IMR-90 (cell line): ENCODE measurements around the gene LIPH. TPM values are rescaled to one million over a fixed set of nuclear protein-coding genes. Genes with fewer than 3 reads are reported as not detected.

ENCODE experiments used
- ATAC-seq: fragments of 200-7000 bp; cut with Tn5 transposase; 2 replicates; pipeline ENCODE4 v1.9.1; 2020; ENCODE audit warnings: low read depth, mild to moderate bottlenecking, moderate library complexity
- BruUV-seq: library from RNA; stranded (reverse); fragments of 400-500 nt; replicated peaks from 2 replicates; lab custom pipeline; 2021; lab: Mats Ljungman, UMichigan
- CTCF ChIA-PET: fragments of 300-600 bp; formaldehyde crosslinking; extraction: SDS; loops from one replicate; lab custom pipeline; 2021; ENCODE audit warnings: antibody characterized with exemption; lab: Yijun Ruan, JAX
- POLR2A ChIA-PET: fragments of 300-600 bp; sonication (Branson Sonifier 250); formaldehyde crosslinking; loops from one replicate; lab custom pipeline; 2022; ENCODE audit warnings: antibody characterized with exemption; ENCODE audit not compliant: unreplicated experiment; lab: Charles Lee
- DNase-seq: peaks from one replicate; pipeline ENCODE4 v3.0.0; 2013
- H2AFZ ChIP-seq: replicated peaks from 2 replicates; pipeline ENCODE3; 2013; ENCODE audit warnings: low read length, mild to moderate bottlenecking; ENCODE audit not compliant: poor library complexity
- H2AK5ac ChIP-seq: 2 replicates; pipeline ENCODE4 v1.6.1; 2013; ENCODE audit warnings: low read depth, low read length, inconsistent platforms
- H2AK9ac ChIP-seq: replicated peaks from 2 replicates; pipeline ENCODE3; 2013; ENCODE audit warnings: mild to moderate bottlenecking, low read depth, low read length, moderate library complexity; ENCODE audit not compliant: poor library complexity
- H2BK120ac ChIP-seq: 2 replicates; pipeline ENCODE4 v1.6.1; 2013; ENCODE audit warnings: low read depth, low read length, inconsistent platforms
- H2BK15ac ChIP-seq: 3 replicates; pipeline ENCODE4 v1.6.1; 2013; ENCODE audit warnings: low read depth, low read length, inconsistent platforms
- H2BK20ac ChIP-seq: 2 replicates; pipeline ENCODE4 v1.6.1; 2013; ENCODE audit warnings: low read depth, mild to moderate bottlenecking, inconsistent platforms, low read length, moderate library complexity
- H2BK5ac ChIP-seq: 2 replicates; pipeline ENCODE4 v1.6.1; 2013; ENCODE audit warnings: mild to moderate bottlenecking, low read depth, low read length, inconsistent platforms; ENCODE audit not compliant: poor library complexity, severe bottlenecking
- H3K14ac ChIP-seq: replicated peaks from 2 replicates; pipeline ENCODE4 v1.6.1; 2013; ENCODE audit warnings: low read depth, low read length, inconsistent platforms
- H3K18ac ChIP-seq: 2 replicates; pipeline ENCODE4 v1.6.1; 2013; ENCODE audit warnings: low read depth, low read length, control low read depth
- H3K23ac ChIP-seq: 2 replicates; pipeline ENCODE4 v1.6.1; 2013; ENCODE audit warnings: low read depth, low read length, inconsistent platforms
- H3K27ac ChIP-seq: 2 replicates; pipeline ENCODE4 v1.5.1; 2013; ENCODE audit warnings: mild to moderate bottlenecking, control low read depth, low read length; ENCODE audit not compliant: insufficient read depth
- H3K27me3 ChIP-seq: 2 replicates; pipeline ENCODE4 v1.6.1; 2013; ENCODE audit warnings: low read length; ENCODE audit not compliant: control insufficient read depth, insufficient read depth
- H3K36me3 ChIP-seq: 2 replicates; pipeline ENCODE4 v1.6.1; 2013; ENCODE audit warnings: low read length, mixed read lengths; ENCODE audit not compliant: control insufficient read depth, insufficient read depth
- H3K4ac ChIP-seq: 2 replicates; pipeline ENCODE4 v1.6.1; 2013; ENCODE audit warnings: low read depth, low read length, inconsistent platforms
- H3K4me1 ChIP-seq: 2 replicates; pipeline ENCODE4 v1.6.1; 2013; ENCODE audit warnings: low read length, mixed read lengths; ENCODE audit not compliant: control insufficient read depth, insufficient read depth
- H3K4me2 ChIP-seq: 2 replicates; pipeline ENCODE4 v1.6.1; 2013; ENCODE audit warnings: low read depth, mild to moderate bottlenecking, control low read depth, low read length, moderate library complexity
- H3K4me3 ChIP-seq: 2 replicates; pipeline ENCODE4 v1.5.1; 2013; ENCODE audit warnings: low read depth, mild to moderate bottlenecking, control low read depth, low read length, moderate library complexity; ENCODE audit not compliant: insufficient read depth
- H3K56ac ChIP-seq: 2 replicates; pipeline ENCODE4 v1.6.1; 2013; ENCODE audit warnings: low read length, inconsistent platforms; ENCODE audit not compliant: insufficient read depth; ENCODE audit errors: extremely low read depth
- H3K79me1 ChIP-seq, 2 experiments: 2 replicates each; pipeline ENCODE4 v1.6.1; 2013; ENCODE audit warnings: low read length in 2 of 2, inconsistent platforms in 1 of 2, low read depth in 1 of 2
- H3K9ac ChIP-seq: 2 replicates; pipeline ENCODE4 v1.6.1; 2013; ENCODE audit warnings: low read depth, low read length, control low read depth
- H3K9me1 ChIP-seq: 2 replicates; pipeline ENCODE4 v1.6.1; 2013; ENCODE audit warnings: low read length, inconsistent platforms; ENCODE audit not compliant: insufficient read depth
- H3K9me3 ChIP-seq: 2 replicates; pipeline ENCODE4 v1.6.1; 2013; ENCODE audit warnings: low read length; ENCODE audit not compliant: control insufficient read depth, insufficient read depth
- H4K20me1 ChIP-seq: 2 replicates; pipeline ENCODE4 v1.6.1; 2013; ENCODE audit warnings: low read length, inconsistent platforms; ENCODE audit not compliant: insufficient read depth
- H4K5ac ChIP-seq: 2 replicates; pipeline ENCODE4 v1.6.1; 2013; ENCODE audit warnings: mild to moderate bottlenecking, low read depth, low read length, control low read depth
- H4K8ac ChIP-seq, 2 experiments: 2 replicates each; pipeline ENCODE4 v1.6.1; 2013; ENCODE audit warnings: low read depth in 2 of 2, low read length in 2 of 2, control low read depth in 1 of 2, inconsistent platforms in 1 of 2
- H4K91ac ChIP-seq: 2 replicates; pipeline ENCODE4 v1.6.1; 2013; ENCODE audit warnings: low read depth, low read length, inconsistent platforms; ENCODE audit not compliant: insufficient read depth
- CHD1 ChIP-seq: IDR thresholded peaks from 2 replicates; pipeline ENCODE4 v1.6.1; 2012; ENCODE audit warnings: low read depth, low read length, improper control_type of control experiment
- MAFK ChIP-seq: IDR thresholded peaks from 2 replicates; pipeline ENCODE4 v1.6.1; 2012; ENCODE audit warnings: low read depth, low read length, improper control_type of control experiment
- RAD21 ChIP-seq: IDR thresholded peaks from 2 replicates; pipeline ENCODE4 v1.6.1; 2012; ENCODE audit warnings: low read length, improper control_type of control experiment
- WGBS, 2 experiments: methylation state at CpG; one replicate each; pipeline versions ENCODE4 v1.1.5 to v1.1.7; 2013; ENCODE audit warnings: missing lambda C conversion rate in 2 of 2; ENCODE audit not compliant: insufficient read length in 1 of 2; ENCODE audit errors: extremely low coverage in 2 of 2; 5-methylcytosine and 5-hydroxymethylcytosine counted together
- dilution Hi-C: fragments of 300-500 bp; cut with HindIII; formaldehyde crosslinking; loops from one replicate; pipeline ENCODE4 v1.14.3; 2018; ENCODE audit warnings: low sequenced_read_pairs; ENCODE audit not compliant: unreplicated experiment
- in situ Hi-C: fragments of 300-500 bp; cut with MboI; formaldehyde crosslinking; loops from 3 replicates; pipeline ENCODE4 v1.14.3; 2019; ENCODE audit warnings: low sequenced_read_pairs, inconsistent platforms, mixed read lengths
- intact Hi-C: fragments of 100-400 bp; cut with micrococcal nuclease; formaldehyde crosslinking; loops from 2 replicates; pipeline ENCODE4 v1.10.0; 2022
- polyA plus RNA-seq, 3 experiments: library from polyadenylated mRNA; depleted of rRNA; stranded (reverse); fragments of >200 nt; gene quantifications; 2 replicates each; pipeline ENCODE4 v1.2.3, GENCODE V29; 2012; ENCODE audit warnings: low replicate concordance in 1 of 3
- total RNA-seq: library from RNA; depleted of rRNA; stranded (reverse); fragments of >200 nt; gene quantifications from 2 replicates; pipeline ENCODE4 v1.2.3, GENCODE V29; 2012
- TF ChIP-seq, protein P1 (sequence below): fragments of 150-350 bp; IDR thresholded peaks from 2 replicates; pipeline ENCODE4 v1.6.1; 2017; ENCODE audit warnings: mild to moderate bottlenecking, antibody characterized with exemption, low read length, low read depth
- TF ChIP-seq, protein P2 (sequence below): fragments of 150-350 bp; IDR thresholded peaks from 2 replicates; pipeline ENCODE4 v1.6.1; 2016; ENCODE audit warnings: low read depth, mild to moderate bottlenecking, low read length, moderate library complexity, borderline replicate concordance
- TF ChIP-seq, protein P3 (sequence below): conservative IDR thresholded peaks from 2 replicates; pipeline ENCODE4 v1.5.1; 2012; ENCODE audit warnings: mild to moderate bottlenecking, low read depth, low read length, improper control_type of control experiment

The LIPH gene
- total and polyA plus RNA-seq, 2 of the 4 experiments (the other 2 are of a cell fraction): 0.27 to 0.36 TPM

DNA sequence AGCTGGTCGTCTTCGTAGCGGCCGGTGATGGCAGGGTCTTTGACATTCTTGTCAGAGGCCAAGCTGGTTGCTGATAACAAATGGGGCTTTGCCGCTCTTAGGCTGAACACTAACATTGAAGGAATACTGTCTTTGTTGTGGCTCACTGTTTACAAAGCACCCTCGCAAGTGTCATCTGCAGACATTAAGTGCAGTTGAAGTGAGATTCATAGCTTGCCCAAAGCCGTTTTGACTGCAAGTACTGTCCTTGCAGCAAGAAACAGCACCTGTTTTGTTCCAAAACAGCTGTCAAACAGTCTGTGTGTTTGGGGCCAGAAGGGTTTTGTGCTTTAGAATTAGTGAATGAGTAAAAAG lies 34.3 kb upstream of the LIPH start:
- Histone ChIP-seq H3K27me3 (no peaks in the 10 kb centered on the region), H2AK5ac (0 out of 2 replicates have a peak overlapping the region, but pooled peaks have one; percentile 6), H4K8ac (peak overlapping the region; percentile 51 to 82), H3K4me2 (peak overlapping the region; percentile 93), H3K56ac (no peak overlapping the region; the same call in 1 of the 2 replicates), H3K18ac (no peak overlapping the region), H4K5ac (no peak overlapping the region), H3K4me1 (no peaks in the 10 kb centered on the region), H3K9me1 (0 out of 2 replicates have a peak, but pooled peaks cover 3% of the 10 kb centered on the region), H4K20me1 (no peaks in the 10 kb centered on the region), H3K27ac (peak overlapping the region; percentile 59), H3K4ac (peak overlapping the region; percentile 48), H3K36me3 (0 out of 2 replicates have a peak, but pooled peaks cover 2% of the 10 kb centered on the region), H3K79me1 (peaks cover 3 to 23% of the 10 kb centered on the region in 2 experiments; a peak in 3 of 4 replicates), H2AK9ac (peak overlapping the region; percentile 33), H3K14ac (peak overlapping the region; percentile 48; the same call in 1 of the 2 replicates), H2BK15ac (no peak overlapping the region), H2AFZ (peak overlapping the region; percentile 91), H2BK120ac (no peak overlapping the region), H3K9ac (peak overlapping the region; percentile 88), H3K4me3 (peak overlapping the region; percentile 63), H4K91ac (no peak overlapping the region), H2BK5ac (peak overlapping the region; percentile 3), H3K23ac (peak overlapping the region; percentile 61; the same call in 1 of the 2 replicates), H2BK20ac (no peak overlapping the region), H3K9me3 (no peaks in the 10 kb centered on the region)
- intact Hi-C loops (loop anchor here (1.0 kb wide), 1 partner anchor 87 kb away; the partner anchor contains the start of gene TMEM41A), dilution Hi-C loops (no loop called here), in situ Hi-C loops (no loop called here)
- DNase-seq (no peak), ATAC-seq (no peak)
- TF ChIP-seq, protein P1, sequence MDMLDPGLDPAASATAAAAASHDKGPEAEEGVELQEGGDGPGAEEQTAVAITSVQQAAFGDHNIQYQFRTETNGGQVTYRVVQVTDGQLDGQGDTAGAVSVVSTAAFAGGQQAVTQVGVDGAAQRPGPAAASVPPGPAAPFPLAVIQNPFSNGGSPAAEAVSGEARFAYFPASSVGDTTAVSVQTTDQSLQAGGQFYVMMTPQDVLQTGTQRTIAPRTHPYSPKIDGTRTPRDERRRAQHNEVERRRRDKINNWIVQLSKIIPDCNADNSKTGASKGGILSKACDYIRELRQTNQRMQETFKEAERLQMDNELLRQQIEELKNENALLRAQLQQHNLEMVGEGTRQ: no peak
- TF ChIP-seq RAD21 (no peak), CHD1 (no peak), MAFK (no peak)
- TF ChIP-seq, protein P2, sequence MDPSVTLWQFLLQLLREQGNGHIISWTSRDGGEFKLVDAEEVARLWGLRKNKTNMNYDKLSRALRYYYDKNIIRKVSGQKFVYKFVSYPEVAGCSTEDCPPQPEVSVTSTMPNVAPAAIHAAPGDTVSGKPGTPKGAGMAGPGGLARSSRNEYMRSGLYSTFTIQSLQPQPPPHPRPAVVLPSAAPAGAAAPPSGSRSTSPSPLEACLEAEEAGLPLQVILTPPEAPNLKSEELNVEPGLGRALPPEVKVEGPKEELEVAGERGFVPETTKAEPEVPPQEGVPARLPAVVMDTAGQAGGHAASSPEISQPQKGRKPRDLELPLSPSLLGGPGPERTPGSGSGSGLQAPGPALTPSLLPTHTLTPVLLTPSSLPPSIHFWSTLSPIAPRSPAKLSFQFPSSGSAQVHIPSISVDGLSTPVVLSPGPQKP: no peak
- TF ChIP-seq, protein P3, sequence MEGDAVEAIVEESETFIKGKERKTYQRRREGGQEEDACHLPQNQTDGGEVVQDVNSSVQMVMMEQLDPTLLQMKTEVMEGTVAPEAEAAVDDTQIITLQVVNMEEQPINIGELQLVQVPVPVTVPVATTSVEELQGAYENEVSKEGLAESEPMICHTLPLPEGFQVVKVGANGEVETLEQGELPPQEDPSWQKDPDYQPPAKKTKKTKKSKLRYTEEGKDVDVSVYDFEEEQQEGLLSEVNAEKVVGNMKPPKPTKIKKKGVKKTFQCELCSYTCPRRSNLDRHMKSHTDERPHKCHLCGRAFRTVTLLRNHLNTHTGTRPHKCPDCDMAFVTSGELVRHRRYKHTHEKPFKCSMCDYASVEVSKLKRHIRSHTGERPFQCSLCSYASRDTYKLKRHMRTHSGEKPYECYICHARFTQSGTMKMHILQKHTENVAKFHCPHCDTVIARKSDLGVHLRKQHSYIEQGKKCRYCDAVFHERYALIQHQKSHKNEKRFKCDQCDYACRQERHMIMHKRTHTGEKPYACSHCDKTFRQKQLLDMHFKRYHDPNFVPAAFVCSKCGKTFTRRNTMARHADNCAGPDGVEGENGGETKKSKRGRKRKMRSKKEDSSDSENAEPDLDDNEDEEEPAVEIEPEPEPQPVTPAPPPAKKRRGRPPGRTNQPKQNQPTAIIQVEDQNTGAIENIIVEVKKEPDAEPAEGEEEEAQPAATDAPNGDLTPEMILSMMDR: no peak
- ChIA-PET POLR2A (no interaction called here), CTCF (interaction anchor here (0.6 to 1.1 kb wide), 4 partner anchors 12 to 223 kb away, joined by 3 to 7 read pairs (median 4); no protein-coding TSS in a partner anchor)
- TSS peak; percentile 77 for BruUV-seq
- WGBS, 2 experiments: 0% methylated on average over 1 of the region's 7 CpGs; no CpG with 5 or more reads in 1 of the 2 experiments
